Stomach (tissue), 4 donors: Measurements from ENCODE around the gene CLEC16A.

ENCODE experiments used
- POLR2A ChIP-seq, 4 donors: fragments of 450-650 bp; IDR thresholded peaks; one replicate each; pipeline ENCODE4 v1.6.1; 2016; ENCODE audit warnings: antibody characterized with exemption in 4 of 4, control low read depth in 2 of 4, mild to moderate bottlenecking in 1 of 4, moderate library complexity in 1 of 4
- TF ChIP-seq, protein P1 (sequence below), 7 experiments: fragments of 450-650 bp in 4 of 7; fragments of 200-600 bp in 3 of 7; sonication (generic) in 3 of 7; IDR thresholded peaks; one replicate each; pipeline ENCODE4 v1.5.1; 2016 to 2019; ENCODE audit warnings: antibody characterized with exemption in 7 of 7, control low read depth in 2 of 7, mild to moderate bottlenecking in 1 of 7

- TF ChIP-seq, protein P1, sequence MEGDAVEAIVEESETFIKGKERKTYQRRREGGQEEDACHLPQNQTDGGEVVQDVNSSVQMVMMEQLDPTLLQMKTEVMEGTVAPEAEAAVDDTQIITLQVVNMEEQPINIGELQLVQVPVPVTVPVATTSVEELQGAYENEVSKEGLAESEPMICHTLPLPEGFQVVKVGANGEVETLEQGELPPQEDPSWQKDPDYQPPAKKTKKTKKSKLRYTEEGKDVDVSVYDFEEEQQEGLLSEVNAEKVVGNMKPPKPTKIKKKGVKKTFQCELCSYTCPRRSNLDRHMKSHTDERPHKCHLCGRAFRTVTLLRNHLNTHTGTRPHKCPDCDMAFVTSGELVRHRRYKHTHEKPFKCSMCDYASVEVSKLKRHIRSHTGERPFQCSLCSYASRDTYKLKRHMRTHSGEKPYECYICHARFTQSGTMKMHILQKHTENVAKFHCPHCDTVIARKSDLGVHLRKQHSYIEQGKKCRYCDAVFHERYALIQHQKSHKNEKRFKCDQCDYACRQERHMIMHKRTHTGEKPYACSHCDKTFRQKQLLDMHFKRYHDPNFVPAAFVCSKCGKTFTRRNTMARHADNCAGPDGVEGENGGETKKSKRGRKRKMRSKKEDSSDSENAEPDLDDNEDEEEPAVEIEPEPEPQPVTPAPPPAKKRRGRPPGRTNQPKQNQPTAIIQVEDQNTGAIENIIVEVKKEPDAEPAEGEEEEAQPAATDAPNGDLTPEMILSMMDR (IDR thresholded peaks at IDR 0.05) = no peak
- no peak for TF ChIP-seq POLR2A (IDR thresholded peaks at IDR 0.05)
Observed at GRCh38 chr16:11205754-11206581, 261.6 kb downstream of the CLEC16A start.
